ENCODE results near the gene UTS2R. TPM values are rescaled to one million over a fixed set of nuclear protein-coding genes. Genes with fewer than 3 reads are reported as not detected.
"Not testable (repeated sequence)": the region's sequence is repeated elsewhere in the genome, so short reads cannot be mapped to it uniquely, and the experiment has no call there.

The UTS2R gene
- total RNA-seq, 1 donor from 2014 or later: 7.2 TPM

GRCh38 chr17:82356845-82357355 lies 14.7 kb upstream of the UTS2R start:
- Mint-ChIP-seq H3K4me3 (ENCODE audit: unreplicated experiment) (no peak overlapping the region), H3K4me1 (ENCODE audit: low read depth, unreplicated experiment) (peaks cover 2% of the 10 kb centered on the region), H3K9me3 (ENCODE audit: unreplicated experiment) (no peaks in the 10 kb centered on the region), H3K27me3 (ENCODE audit: unreplicated experiment) (peaks cover 6% of the 10 kb centered on the region), H3K27ac (ENCODE audit: unreplicated experiment) (no peak overlapping the region), H3K36me3 (ENCODE audit: unreplicated experiment) (no peaks in the 10 kb centered on the region)
- TF ChIP-seq CTCF (IDR thresholded peaks at IDR 0.05; ENCODE audit: partially characterized antibody, unreplicated experiment): no peak
- no peak for DNase-seq

DNA sequence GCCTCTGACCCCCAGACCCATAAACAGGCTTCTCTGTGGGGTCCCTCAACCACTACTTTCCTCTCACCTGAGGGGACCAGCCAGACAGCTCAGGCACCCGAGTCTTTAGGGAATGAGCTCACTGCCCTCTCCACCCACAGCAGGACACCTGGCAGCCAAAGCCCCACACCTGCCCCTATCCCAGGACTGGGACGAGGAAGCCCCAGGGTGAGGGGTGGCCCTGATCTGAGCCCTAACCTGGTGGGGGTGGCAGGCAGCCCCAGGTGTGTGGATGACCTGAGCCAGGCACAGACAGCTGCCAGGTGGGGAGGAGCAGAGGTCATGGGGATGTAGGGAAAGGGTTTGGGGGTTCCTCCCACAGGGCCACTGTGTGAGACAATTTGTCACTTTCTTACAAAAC lies 14.2 kb upstream of the UTS2R start:
- H3K9me3 Mint-ChIP-seq (ENCODE audit: unreplicated experiment): no peaks in the 10 kb centered on the region
- DNase-seq: no peak
- H3K4me3 Mint-ChIP-seq (ENCODE audit: unreplicated experiment): no peak overlapping the region
- H3K27me3 Mint-ChIP-seq (ENCODE audit: unreplicated experiment): peaks cover 6% of the 10 kb centered on the region
- H3K27ac Mint-ChIP-seq (ENCODE audit: unreplicated experiment): no peak overlapping the region
- no peak for TF ChIP-seq CTCF (IDR thresholded peaks at IDR 0.05; ENCODE audit: partially characterized antibody, unreplicated experiment)
- H3K4me1 Mint-ChIP-seq (ENCODE audit: low read depth, unreplicated experiment): peaks cover 2% of the 10 kb centered on the region
- H3K36me3 Mint-ChIP-seq (ENCODE audit: unreplicated experiment): no peaks in the 10 kb centered on the region

GRCh38 chr17:82358465-82359350 lies 12.9 kb upstream of the UTS2R start, which contains the start of gene TEX19:
TSS of gene TEX19 (plus strand) at chr17:82359247. CDS start at chr17:82362151, 2,904 bp downstream.
- Mint-ChIP-seq H3K36me3 (ENCODE audit: unreplicated experiment) (no peaks in the 10 kb centered on the region), H3K9me3 (ENCODE audit: unreplicated experiment) (no peaks in the 10 kb centered on the region), H3K4me3 (ENCODE audit: unreplicated experiment) (no peak within 1 kb of the TSS), H3K4me1 (ENCODE audit: low read depth, unreplicated experiment) (peaks cover 2% of the 10 kb centered on the region), H3K27ac (ENCODE audit: unreplicated experiment) (no peak within 1 kb of the TSS), H3K27me3 (ENCODE audit: unreplicated experiment) (peaks cover 6% of the 10 kb centered on the region)
- DNase-seq: no peak
- TF ChIP-seq CTCF (IDR thresholded peaks at IDR 0.05; ENCODE audit: partially characterized antibody, unreplicated experiment): no peak

GRCh38 chr17:82359451-82360074 lies 12.0 kb upstream of the UTS2R start:
- not testable (repeated sequence) for H3K36me3 Mint-ChIP-seq (ENCODE audit: unreplicated experiment); DNase-seq; H3K4me3 Mint-ChIP-seq (ENCODE audit: unreplicated experiment); H3K27me3 Mint-ChIP-seq (ENCODE audit: unreplicated experiment); H3K27ac Mint-ChIP-seq (ENCODE audit: unreplicated experiment); H3K9me3 Mint-ChIP-seq (ENCODE audit: unreplicated experiment); H3K4me1 Mint-ChIP-seq (ENCODE audit: low read depth, unreplicated experiment)

- DNase-seq: no peak
- Mint-ChIP-seq H3K27ac (ENCODE audit: unreplicated experiment) (no peak overlapping the region), H3K36me3 (ENCODE audit: unreplicated experiment) (no peaks in the 10 kb centered on the region), H3K4me1 (ENCODE audit: low read depth, unreplicated experiment) (peaks cover 5% of the 10 kb centered on the region), H3K4me3 (ENCODE audit: unreplicated experiment) (no peak overlapping the region), H3K9me3 (ENCODE audit: unreplicated experiment) (no peaks in the 10 kb centered on the region), H3K27me3 (ENCODE audit: unreplicated experiment) (no peaks in the 10 kb centered on the region)
- TF ChIP-seq CTCF (IDR thresholded peaks at IDR 0.05; ENCODE audit: partially characterized antibody, unreplicated experiment): no peak
Measured at GRCh38 chr17:82361885-82362633, 9.5 kb upstream of the UTS2R start.

All from glutamatergic neuron (in vitro differentiated cells).